ENCODE results near the gene INO80E.

- TF ChIP-seq EZH2phosphoT487 (IDR thresholded peaks at IDR 0.05; ENCODE audit: low read depth, severe bottlenecking, unreplicated experiment) (no peak), CTCF (IDR thresholded peaks at IDR 0.05; ENCODE audit: poor library complexity) (no peak), EZH2 (IDR thresholded peaks at IDR 0.05; ENCODE audit: borderline replicate concordance) (no peak)
Measured at GRCh38 chr16:29990034-29990433, 6.0 kb upstream of the INO80E start.

Measured in hepatocyte (in vitro differentiated cells).